HG03097 (cell line): ENCODE measurements around the gene ASXL1.
"Not testable (repeated sequence)": the region's sequence is repeated elsewhere in the genome, so short reads cannot be mapped to it uniquely, and the experiment has no call there.

Source experiments
- ATAC-seq: cut with Tn5 transposase; IDR thresholded peaks from one replicate; pipeline ENCODE4 v1.9.1; 2021; ENCODE audit not compliant: unreplicated experiment, low FRiP score

ASXL1 gene

DNA sequence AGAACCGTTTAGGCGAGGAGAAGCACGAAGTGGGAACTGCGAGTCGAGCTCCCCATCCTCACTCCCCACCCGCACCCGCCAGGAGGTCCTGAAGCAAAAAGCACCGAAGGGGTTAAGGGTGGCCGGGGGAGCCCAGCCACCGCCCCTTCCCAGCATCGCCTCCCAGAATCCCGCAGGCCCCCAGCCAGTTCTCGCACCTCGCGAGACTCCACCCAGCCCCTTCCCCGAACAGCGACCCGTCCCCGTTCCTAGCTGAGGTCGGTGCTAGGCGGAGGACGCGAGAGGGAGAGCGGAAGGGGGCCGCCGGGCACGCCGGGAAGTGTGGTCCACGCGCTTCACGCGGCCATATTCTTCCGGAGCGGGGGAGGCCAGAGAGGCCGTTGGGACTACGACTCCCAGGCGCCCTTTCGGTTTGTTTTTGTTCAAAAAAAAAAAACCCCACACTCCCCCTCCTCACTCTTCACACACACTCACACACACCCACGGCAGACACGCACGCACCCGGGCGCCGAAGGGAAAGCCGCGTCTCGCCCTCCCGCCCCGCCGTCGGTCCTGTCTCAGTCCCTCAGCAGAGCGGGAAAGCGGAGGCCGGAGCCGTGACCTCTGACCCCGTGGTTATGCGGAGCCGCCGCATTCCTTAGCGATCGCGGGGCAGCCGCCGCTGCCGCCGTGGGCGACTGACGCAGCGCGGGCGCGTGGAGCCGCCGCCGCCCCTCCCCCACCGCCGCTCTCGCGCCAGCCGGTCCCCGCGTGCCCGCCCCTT is at the start of gene ASXL1:
Gene ASXL1 (plus strand): TSS at position 463 of the 763 bp plus-strand sequence. CDS start 445 bp downstream, outside the sequence.
- ATAC-seq: peak; percentile 72

- ATAC-seq: no peak
Measured at GRCh38 chr20:32312718-32313424, 45.3 kb upstream of the ASXL1 start.

GRCh38 chr20:32314768-32315167 is 43.4 kb upstream of the ASXL1 start:
- ATAC-seq: no peak

GRCh38 chr20:32315399-32315798 is 42.7 kb upstream of the ASXL1 start:
- no peak for ATAC-seq

- no peak for ATAC-seq
Measured at GRCh38 chr20:32315891-32316290, 42.2 kb upstream of the ASXL1 start.

DNA sequence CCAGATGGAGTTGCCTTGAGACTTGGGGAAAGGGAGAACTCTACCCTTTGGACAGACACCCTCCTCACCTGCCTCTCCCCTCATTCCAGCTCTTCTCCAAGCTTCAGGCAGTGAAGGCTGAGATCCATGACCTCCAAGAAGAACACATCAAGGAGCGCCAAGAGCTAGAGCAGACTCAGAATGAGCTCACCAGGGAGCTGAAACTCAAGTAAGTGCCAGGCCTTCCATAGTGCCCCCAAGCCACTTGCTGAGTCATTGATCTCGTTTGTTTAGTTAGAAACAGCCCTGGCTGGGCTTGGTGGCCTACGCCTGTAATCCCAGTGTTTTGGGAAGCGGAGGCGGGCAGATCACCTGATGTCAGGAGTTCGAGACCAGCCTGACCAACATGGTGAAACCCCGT is 41.5 kb upstream of the ASXL1 start:
- no peak for ATAC-seq

- ATAC-seq: no peak
Measured at GRCh38 chr20:32319100-32319499, 39.0 kb upstream of the ASXL1 start.

DNA sequence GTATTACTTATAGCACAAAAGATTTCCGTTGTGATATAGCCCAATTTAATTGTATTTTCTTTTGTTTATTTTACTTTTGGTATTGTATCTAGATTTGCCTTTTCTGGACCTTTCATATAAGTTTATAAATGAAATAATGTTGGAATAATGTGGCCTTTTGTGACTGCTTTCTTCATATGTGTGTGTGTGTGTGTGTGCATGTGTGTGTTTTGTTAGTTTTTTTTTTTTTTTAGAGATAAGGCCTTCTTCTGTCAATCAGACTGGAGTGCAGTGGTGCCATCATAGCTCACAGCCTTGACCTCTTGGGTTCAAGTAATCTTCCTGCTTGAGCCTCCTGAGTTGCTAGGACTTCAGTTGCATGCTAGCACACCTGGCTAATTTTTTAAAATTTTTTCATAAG is 37.8 kb upstream of the ASXL1 start:
- no peak for ATAC-seq

- no peak for ATAC-seq
Measured at GRCh38 chr20:32321390-32321789, 36.7 kb upstream of the ASXL1 start.

GRCh38 chr20:32322260-32322659 is 35.9 kb upstream of the ASXL1 start:
- not testable (repeated sequence) for ATAC-seq

DNA sequence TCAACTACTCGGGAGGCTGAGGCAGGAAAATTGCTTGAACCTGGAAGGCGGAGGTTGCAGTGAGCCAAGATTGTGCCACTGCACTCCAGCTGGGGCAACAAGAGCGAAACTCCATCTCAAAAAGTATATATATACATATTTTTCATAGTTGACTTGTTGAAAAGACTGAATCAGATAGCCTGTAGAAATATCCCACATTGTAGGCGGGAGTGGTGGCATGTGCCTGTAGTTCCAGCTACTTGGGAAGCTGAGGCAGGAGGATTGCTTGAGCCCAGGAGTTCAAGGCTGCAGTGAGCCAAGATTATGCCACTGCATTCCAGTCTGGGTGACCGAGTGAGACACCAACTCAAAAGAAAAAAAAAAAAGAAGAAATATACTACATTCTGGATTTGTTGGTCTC is 34.4 kb upstream of the ASXL1 start:
- not testable (repeated sequence) for ATAC-seq

GRCh38 chr20:32325706-32326503 is 32.2 kb upstream of the ASXL1 start:
- no peak for ATAC-seq

DNA sequence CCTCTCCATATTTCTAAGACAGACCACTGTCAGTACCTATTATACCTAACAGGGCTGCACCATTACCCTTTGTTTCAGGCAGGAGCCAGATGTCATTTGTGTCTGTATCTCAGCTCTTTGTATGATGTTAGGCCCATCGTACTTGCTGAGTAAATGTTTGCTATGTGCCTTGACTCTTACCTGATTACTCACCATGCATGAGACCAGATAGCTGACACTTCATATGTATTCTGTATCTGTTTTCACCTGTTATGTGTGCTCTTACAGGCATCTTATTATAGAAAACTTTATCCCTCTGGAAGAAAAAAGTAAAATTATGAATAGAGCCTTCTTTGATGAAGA is 31.7 kb upstream of the ASXL1 start:
- no peak for ATAC-seq

DNA sequence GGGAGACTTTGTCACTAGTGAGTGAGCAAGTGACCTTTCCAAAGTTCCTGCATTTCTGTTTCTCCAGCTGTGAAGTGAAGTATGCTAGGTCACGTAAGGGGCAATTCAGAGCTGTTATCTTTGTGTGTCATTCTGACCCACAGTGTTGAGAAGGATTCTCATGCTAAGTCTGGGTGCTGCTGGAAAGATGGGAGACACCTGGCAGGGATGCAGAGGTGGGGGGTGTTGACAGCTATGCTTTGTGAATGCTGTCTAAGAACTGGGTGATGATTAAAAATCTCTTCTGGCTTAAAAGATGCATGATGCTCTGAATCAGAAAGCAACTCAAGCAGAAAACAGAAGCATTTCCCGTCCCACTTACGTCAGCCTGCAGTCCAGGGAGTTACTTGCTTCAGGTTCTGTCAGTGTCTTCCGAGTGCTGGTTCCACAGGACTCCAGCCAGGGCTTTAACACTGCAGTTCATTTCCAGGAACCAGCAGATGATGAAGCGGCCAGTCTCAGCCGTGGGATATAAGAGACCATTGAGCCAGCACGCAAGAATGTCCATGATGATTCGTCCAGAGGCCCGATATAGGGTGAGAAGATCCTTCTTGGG is 30.9 kb upstream of the ASXL1 start:
- ATAC-seq: no peak

GRCh38 chr20:32329817-32330554 is 28.1 kb upstream of the ASXL1 start:
- ATAC-seq: no peak

DNA sequence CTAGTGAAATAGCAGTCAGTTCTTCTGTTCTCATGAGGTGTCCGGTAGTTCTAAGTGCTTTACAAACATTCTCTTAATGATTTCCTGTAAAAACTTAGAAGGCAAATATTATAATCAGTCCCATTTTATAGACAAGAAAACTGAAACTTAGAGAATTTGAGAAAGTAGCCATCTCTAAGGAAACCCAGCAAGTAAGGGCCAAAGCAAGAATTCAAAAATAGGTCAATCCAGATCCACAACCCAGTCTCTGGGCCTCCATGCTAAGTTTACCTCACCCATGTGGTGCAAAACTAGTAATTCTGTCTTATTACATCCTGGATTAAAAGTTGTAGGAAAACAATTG is 27.6 kb upstream of the ASXL1 start:
- no peak for ATAC-seq

DNA sequence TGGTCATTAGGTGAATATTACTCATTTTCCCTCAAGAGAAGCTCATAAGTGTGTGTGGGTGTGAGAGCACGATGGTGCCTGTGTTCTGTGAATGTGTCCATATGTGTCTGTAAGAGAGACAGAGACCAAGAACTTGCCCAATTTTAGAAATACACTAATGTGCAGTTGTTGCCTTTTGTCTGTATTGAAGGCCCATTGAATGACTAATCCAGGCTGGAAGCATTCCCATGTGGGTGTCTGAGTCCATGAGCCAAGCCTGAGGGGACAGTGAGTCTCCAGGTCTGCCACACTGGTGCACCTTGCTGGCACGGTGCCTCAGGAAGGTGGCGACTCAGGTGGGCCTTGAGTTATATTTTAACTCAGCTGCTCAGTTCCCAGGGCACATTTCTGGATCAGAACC is 25.5 kb upstream of the ASXL1 start:
- no peak for ATAC-seq

DNA sequence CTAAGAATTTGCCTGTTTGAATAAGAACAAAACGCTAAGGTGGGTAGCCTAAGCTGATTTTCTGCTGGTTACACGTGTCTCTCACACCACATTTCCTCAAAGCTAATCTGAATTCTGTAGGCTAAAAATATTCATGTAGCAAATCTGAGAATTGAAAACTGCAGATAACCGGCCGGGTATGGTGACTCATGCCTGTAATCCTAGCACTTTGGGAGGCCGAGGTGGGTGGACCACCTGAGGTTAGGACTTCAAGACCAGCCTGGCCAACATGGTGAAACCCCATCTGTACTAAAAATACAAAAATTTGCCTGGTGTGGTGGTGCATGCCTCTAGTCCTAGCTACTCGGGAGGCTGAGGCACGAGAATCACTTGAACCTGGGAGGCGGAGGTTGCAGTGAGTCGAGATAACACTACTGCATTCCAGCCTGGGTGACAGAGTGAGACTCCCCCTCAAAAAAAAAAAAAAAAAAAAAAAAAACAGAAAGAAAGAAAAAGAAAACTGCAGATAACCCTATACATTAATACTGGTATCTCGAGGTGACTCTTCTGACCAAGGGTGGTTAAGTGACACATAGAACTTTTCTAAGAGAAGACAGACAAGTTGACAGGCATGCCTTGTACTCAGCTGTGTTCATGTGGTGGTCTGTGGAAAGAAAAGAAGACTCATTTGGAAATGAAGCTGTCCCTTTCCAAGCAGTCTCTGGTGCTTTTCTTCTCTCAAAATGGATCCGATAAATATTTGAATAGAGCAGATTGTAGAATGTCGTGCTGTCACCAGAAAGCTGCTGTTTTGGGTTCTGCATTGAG is 24.7 kb upstream of the ASXL1 start:
- ATAC-seq: no peak

- ATAC-seq: no peak
Measured at GRCh38 chr20:32333988-32334885, 23.9 kb upstream of the ASXL1 start.
